HG03095 (cell line): ENCODE data around the gene POLR3K.

Experiments used
- ATAC-seq: cut with Tn5 transposase; IDR thresholded peaks from one replicate; pipeline ENCODE4 v1.9.1; 2021; ENCODE audit warnings: moderate library complexity; ENCODE audit not compliant: unreplicated experiment

POLR3K gene

GRCh38 chr16:79151-80054 lies 26.0 kb upstream of the POLR3K start:
- no peak for ATAC-seq

GRCh38 chr16:78444-79150 lies 25.2 kb upstream of the POLR3K start:
- ATAC-seq: peak; percentile 4

GRCh38 chr16:77807-78443 lies 24.5 kb upstream of the POLR3K start, which contains the start of gene MPG:
MPG (plus strand) TSS chr16:78225; CDS start chr16:78310, 85 bp downstream.
- peak; percentile 55 for ATAC-seq

GRCh38 chr16:77273-77806 lies 23.9 kb upstream of the POLR3K start:
- ATAC-seq: peak; percentile 23

GRCh38 chr16:76535-77272 lies 23.3 kb upstream of the POLR3K start:
- ATAC-seq: no peak

GRCh38 chr16:75580-76501 lies 22.4 kb upstream of the POLR3K start:
- no peak for ATAC-seq

- ATAC-seq: no peak
Measured at GRCh38 chr16:74747-75334, 21.4 kb upstream of the POLR3K start.

GRCh38 chr16:74051-74746 lies 20.8 kb upstream of the POLR3K start:
- ATAC-seq: no peak

- ATAC-seq: no peak
Measured at GRCh38 chr16:72561-73548, 19.4 kb upstream of the POLR3K start, which contains the start of gene RHBDF1. RHBDF1 (minus strand) TSS chr16:72631; CDS start chr16:65015, 7,616 bp downstream.

GRCh38 chr16:71540-72401 lies 18.4 kb upstream of the POLR3K start:
- ATAC-seq: no peak

- no peak for ATAC-seq
Measured at GRCh38 chr16:71210-71539, 17.8 kb upstream of the POLR3K start.

GRCh38 chr16:69181-69580 lies 15.8 kb upstream of the POLR3K start:
- no peak for ATAC-seq

- no peak for ATAC-seq
Measured at GRCh38 chr16:67884-68789, 14.7 kb upstream of the POLR3K start.

- no peak for ATAC-seq
Measured at GRCh38 chr16:67183-67791, 13.9 kb upstream of the POLR3K start.
